GM19438 (cell line): ENCODE data around the gene SOX6.

Experiments
- ATAC-seq: cut with Tn5 transposase; IDR thresholded peaks from one replicate; pipeline ENCODE4 v1.9.1; 2021; ENCODE audit warnings: low read depth; ENCODE audit not compliant: unreplicated experiment

The SOX6 gene

DNA sequence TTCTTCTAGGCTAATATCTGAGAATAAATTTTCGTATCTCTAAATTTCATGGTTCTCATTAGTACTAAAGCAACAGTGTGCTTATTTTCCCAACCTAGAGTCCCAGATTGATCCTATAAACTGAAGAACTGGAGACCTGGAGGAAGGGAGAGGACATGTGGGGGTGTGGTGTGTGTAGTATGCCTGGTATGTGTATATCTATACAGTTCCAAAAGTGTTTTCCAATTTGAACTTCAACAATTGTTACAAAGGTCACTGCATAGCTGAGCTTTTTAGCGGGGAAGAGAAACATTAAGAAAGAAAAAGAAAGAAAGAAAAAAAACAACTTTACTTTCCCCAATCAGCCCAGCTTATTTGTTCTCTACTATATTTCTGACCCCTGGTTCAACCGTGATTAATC is 152.1 kb downstream of the SOX6 start:
- no peak for ATAC-seq

DNA sequence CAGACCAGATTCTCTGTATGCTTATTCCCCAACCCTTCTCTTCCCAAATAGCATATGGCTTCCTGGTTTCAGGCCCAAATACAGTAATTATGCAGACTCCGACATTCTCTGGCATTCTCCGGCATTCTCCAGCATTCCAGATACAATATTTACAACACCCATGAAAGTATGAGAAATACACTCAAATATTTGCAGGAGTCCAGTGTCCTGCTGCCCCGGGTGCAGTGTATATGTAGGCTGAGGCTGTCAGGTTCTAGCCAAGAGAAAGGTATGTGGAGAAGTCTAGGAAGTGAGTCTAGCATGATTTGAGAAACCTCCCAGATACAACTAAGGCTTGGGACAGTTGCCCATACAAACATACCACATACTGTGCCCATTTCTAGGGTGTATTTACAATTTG is 160.7 kb downstream of the SOX6 start:
- no peak for ATAC-seq

DNA sequence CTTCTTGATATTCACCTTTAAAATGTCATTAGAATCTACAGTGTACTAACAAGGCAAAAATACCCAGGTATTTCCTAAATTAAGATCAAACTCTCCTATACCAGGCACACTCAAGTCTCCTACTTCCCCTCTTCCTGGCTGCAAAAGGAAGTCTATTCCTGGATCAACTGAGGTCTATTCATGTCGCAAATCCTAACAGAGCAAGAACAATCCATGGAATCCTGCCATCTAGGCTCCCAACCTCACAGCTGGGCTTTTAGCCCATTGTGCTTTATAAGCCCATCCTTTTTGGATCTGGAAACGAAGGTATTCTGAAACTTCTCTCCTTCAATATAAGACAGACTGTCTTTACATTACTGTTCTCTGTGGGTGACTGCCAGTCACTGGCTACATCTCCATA is 161.8 kb downstream of the SOX6 start:
- ATAC-seq, result no peak

DNA sequence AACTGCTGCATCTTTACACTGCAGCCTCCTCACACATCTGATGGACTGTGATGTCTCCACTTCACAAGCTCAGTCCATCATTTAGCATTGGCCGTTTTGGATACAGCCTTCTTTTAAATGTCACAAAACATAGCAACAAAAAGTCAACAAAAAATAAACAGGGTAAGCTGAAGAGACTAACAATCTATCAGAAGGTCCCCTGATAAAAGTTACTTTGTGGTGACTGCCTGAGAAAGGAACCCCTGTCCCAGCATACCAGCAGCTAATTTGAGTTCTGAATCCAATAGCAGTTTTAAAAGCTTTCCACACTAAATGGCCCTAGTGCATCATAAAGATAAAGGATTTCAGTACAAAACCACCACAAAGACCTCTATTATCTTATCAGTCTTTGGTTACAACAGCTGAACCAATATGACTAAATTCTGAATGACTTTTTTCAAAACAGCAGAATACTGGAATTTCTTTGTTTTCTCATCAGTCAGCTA is 162.4 kb downstream of the SOX6 start:
- no peak for ATAC-seq

DNA sequence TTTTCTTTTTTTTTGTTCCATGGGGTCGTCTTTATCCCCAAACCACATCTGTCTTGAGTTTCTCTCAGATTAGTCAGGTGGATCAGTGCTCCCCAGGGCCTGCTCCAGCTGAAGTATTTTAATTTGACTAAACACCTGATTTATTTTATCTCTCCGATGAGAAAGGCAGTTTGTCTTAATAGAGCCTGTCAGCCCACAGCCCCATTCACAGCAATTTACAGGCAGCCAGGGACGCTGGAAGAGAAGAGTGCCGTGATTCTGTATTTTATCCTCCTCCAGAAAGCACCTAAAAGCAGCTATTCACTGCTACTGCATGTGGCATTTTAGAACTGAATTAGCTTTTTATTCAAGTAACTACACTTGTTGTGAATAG is 164.5 kb downstream of the SOX6 start:
- no peak for ATAC-seq

DNA sequence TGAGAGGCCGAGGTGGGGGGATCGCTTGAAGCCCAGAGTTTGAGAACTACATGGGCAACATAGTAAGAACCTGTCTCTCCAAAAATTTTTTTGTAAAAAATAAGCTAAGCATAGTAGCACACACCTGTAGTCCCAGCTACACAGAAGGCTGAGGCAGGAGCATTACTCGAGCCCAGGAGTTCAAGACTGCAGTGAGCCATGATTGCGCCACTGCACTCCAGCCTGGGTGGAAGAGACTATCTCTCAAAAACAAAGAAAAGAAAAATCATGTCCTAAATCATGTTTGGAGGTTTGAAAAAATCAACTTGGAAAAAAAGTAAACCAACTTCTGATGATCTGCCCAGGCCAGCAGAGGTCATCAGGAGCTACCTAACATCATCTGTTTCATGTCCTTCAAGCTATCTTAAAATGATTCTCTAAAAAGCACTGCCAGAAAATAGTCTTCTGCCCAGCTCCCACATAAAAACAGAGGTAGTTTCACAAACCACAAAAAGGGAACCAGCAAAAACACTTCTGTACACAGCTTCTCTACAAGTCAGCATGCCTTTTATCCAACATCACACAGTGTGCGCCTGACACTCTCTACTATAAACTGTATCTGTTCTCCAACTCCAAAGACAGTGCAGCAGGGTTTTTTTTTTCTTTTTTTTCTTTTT is 165.0 kb downstream of the SOX6 start:
- ATAC-seq, result no peak

DNA sequence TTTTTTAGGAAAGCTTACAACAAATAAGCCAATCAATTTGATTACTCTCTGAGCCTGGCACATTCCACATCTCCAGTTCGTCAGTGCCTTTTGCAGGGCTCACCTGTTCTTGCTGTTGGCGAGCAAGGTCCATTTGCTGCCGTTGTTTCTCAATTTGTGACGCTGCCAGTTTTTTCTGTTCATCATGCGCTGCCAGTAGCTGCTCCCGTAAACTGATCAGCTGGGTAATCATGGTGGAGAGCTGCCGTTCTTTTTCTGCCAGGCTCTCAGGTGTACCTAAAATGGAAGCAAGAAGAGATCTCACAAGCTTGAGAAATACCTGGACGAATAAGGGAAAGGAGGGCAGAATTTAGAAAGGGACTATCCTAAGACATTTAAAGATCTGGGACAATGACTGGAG is 169.7 kb downstream of the SOX6 start:
- no peak for ATAC-seq

DNA sequence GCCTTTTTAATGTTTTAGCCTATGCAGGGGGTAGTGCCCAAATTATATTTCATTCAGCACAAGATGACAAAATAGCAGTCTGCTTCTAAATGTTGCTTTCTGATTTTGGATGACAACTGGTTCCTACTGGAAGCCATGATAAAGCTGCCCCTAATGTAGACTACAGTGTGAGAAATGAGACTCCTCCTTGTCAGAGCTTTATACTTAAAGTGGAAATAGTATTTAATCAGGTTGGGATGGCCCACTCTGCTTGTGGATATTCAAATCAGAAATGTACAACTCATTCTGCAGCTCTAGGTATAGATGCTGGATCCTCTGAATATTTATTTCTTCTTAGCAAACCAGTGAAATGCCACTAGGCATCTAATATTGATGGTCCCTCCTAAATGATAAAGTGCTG is 171.3 kb downstream of the SOX6 start:
- no peak for ATAC-seq

DNA sequence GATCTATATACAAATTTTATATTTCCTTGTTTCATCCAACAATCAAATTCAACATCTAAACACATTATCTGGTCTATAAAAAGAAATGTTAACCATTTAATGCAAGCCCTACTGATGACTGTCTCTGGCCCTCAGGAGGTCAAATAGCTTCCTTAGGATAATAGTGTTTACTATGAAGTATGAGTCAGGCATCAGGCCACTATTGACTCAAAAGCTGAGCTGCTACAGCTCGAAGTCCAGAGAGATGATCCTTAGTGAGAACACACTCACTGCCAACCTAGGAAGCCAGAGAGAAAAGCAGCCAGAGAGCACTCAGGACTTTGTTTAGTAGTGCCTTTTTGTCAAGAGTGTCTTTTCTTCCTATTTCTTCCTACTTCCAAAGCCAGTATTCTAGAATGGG is 171.8 kb downstream of the SOX6 start:
- no peak for ATAC-seq

DNA sequence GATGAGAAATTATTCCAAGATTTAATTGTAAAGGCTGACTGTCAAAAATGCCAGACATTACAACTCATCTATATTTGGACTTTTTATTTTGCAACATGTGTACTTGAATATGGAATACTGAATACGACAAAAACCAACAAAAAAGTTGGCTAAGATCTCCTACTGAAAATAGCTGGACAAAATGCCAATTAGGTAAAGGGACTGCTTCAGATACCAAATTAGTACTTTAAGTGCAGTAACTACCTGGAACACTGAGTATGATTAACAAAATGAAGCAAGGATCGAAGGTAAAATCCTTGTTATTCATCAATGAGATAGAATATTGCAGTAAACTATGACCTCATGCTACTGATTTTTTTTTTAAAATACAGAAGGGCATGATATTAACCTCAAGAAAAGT is 173.8 kb downstream of the SOX6 start:
- ATAC-seq, result no peak

DNA sequence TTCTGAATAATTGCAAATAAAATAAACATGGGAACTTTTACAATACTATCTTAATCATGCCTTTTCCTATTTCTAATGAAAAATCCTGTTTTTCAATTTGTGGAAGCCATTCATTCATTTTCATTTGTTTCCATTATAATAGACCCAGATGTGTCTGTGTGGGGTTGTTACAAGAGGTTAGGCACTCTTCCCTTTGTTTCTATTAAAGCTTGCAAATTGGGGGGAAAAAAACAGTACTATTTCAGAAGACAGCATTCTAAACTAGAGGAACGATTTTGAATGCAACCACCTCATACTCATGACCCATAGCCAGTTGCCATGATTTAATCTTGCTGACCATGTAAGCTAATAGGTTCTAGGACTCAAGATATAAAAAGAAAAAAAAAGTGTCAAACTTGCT is 175.5 kb downstream of the SOX6 start:
- ATAC-seq, result no peak

DNA sequence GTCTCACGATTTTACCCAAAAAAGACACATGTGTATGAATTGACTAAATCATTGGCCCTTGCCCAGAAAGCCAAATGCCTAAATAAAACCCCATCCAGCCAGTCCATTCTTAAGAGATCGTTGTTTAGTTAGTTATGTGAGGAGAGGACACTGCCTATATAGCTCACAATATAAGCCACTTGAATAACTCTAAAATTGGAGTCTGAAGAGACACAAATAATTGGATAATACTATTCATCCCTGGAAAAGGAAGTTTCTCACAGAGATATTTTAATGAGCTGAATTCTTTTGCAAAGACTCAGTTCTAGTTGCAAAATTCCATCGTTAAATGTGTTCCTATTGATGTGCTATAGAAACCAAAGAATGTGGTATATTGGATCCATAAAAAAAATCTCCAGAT is 176.7 kb downstream of the SOX6 start:
- no peak for ATAC-seq

DNA sequence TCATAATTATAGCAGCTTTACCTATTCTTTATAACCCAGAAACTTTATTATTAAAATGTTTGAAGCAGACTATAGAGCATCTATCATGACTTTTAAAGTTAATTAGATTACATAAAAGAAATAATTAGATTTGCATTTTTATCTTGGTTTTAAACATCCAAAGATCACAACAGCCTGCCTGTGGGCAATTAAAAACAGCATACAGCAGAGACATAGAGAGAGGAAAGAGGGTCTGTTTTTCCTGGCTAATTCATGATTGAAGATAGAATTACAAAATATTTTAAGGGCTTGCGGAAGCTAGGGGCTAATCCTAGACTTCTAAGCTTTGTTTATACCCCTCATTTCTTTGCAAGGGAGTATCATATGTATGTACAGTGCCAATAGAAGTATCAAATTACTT is 178.1 kb downstream of the SOX6 start:
- ATAC-seq, result no peak

DNA sequence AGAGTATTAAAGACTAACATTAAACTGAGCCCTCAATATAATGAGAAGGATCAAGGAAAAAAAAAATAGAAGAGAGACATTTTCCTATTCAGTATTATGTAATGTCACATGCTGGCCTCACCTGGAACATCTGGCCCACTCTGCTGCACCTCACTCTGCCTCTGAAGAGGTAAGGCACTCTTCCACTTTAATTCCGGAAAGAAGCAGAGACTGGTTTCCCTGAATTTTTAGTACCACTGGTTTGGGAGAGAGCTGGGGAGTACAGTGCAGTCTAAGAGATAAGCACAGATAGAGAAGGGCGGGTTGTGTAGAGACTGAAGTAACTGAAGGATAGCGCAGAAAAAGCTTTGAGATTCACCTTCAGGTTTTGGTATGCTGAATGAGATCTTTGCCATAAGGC is 178.7 kb downstream of the SOX6 start:
- ATAC-seq, result no peak

DNA sequence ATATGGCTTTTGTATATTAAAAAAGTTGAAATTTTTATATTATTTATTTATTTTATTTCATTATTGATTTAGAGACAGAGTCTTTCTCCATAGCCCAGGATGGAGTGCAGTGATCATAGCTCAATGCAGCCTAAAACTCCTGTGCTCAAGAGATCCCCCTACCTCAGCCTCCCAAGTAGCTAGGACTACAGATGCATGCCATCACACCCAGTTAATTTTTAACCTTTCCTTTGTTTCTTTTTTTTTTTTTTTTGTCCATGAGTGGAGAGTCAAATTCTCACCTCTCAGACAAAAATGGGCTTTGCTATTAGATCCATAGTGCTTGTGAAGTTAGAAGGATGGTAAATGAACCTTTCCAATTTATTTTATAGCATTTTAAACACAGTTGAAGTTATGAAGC is 182.5 kb downstream of the SOX6 start:
- ATAC-seq, result no peak

DNA sequence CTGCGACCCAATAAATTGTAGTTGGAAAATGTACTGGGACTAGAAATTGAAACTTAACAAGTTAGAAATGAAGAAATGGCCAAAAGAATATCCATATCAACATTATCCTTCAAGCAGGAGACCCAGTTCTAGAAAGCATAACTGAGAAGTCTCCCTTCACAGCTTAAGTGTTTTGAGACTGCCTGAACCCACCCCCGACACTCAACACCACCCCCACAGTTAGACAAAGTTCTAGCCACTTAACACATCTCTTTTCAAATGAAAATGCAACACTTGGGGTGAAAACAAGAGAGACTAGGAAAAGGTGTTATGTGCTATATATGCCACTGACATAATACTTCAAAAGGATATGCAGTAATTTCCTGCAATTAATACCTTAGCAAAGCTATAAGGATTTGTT is 184.5 kb downstream of the SOX6 start:
- no peak for ATAC-seq

DNA sequence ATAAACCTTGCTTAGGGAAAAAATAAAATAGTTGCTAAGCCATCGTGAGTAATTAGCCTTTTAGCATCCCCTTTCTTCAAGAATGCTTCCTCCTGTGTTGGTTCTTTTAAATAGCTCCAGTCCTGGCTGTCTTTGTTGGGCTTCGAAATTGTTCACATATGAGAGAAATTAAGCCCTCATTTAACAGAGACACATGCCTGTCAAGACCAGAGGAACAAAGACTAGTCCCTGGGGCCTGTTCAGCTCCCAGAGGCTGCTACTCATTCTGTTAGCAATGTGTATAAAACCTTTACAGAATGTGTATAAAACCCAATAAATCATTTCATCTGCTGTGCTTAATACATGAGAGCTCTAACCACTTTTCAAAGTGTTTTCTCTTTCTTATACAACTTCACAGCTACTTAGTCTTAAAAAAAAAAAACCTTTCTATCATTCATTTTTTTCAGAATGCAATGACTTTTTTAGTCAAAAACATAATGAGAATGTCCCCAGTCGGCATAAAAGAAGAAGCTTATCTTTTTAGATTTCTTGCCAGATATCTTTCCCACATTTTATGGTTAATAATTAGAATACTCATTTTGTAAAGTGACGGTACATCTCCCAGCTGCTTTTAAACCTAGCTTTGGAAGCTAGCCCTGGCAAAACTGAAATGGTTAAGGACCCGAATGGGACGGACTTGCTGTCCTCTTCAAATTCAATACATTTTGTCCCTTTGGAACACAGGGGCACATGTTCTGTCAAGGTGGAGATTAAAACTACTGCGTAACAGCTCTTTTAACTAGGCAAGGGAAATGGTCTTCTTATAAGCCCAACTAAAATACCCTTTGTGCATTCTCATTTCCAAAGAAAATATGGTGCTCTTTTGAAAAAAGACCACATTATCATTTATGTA is 186.1 kb downstream of the SOX6 start:
- ATAC-seq, result no peak

DNA sequence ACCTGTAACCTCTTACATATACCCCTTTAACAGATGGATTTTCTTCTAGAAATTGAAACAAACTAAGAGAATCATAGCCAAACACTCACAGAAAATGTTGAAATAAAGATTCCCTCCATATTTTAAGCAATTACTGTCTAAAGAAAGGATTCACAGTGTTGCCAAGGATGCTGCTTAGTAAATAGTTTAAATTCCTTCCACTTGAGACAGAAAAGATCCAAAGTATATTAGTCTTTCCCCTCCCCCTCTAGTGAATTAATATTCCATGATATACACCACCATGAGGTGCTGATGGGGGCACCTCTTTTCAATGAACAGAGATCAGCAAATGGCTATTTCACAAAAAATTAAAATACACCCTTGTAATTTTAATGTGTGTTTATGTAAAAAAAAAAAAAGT is 186.8 kb downstream of the SOX6 start:
- ATAC-seq, result no peak

DNA sequence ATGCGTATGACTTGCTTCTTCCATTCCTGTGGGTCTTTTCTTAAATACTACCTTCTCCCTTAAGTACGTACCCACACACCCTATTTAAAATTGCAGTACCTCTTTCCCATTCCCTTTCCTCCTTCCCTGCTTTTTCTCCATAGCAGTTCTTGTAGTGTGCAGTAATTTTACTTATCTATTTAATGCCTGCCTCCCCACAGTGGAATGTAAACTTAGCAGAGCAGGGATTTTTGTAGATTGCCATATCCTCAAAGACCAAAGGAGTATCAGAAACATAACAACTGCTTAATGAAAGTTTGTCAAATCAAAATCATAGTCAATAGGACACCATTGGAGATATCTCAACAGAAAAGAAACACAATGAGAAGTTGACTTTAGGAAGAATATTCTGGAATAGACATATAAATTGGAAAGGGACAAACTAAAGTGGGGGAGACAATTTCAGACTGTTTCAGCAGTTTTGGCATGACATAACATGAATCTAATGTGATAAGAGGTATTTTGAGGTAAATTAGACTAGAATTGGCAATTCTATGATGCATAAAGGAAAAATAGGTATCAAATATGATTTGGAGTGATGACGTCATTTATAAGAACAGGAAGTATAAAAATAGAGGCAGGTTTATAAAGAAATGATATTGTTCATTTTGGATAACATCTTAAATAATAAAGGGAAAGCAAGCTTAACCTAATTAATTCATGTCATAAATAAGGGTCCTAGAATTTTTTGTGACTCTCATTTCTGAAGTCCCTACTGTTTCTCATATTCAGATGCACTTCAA is 188.4 kb downstream of the SOX6 start:
- ATAC-seq, result no peak

DNA sequence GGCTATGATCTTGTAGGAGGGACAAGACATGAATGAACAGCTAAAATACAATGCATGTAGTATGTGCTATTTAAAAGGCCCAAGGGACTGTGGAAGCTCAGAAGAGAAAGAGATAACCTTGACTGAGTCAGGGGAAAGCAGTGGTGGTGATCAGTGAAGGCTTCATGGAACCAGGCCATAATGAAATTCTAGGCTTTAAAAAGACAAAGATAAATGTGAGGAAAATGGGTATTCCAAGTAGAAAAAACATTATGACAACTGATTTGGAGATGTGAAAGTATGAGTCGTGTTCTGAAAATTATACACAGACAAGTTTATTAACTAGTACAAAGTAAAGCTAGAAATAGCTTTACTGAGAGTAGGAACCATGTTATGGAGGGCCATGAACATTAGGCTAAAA is 189.8 kb downstream of the SOX6 start:
- ATAC-seq, result no peak

DNA sequence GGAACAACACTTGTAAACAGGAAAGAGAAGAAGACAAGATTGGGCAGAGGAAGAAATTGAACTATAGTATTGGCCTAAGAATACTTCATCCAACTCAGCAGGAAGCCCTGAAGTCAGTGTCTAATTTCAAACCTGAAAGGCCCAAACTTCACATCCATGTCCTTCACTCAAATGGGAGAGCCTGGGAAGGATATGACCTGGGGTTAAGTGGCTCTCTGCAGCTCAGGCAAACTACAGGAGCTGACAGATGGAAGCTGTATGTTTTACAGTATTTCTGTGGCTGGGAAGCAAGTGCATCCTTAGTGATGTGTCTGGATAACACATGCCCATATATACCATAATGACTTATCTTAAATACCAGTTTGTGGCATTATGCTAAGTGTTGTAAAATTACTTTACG is 196.2 kb downstream of the SOX6 start:
- ATAC-seq, result no peak
